T-helper 17 cell (primary cell): ENCODE data around the gene RPIA. TPM values are rescaled to one million over a fixed set of nuclear protein-coding genes. Genes with fewer than 3 reads are reported as not detected.
A peak's percentile ranks its signal among the peaks of the same experiment; 100 is the strongest.
"Not testable (repeated sequence)": the region's sequence is repeated elsewhere in the genome, so short reads cannot be mapped to it uniquely, and the experiment has no call there.

ENCODE experiments used
- ATAC-seq: fragments of 150-1000 bp; cut with Tn5 transposase; 2 replicates; pipeline ENCODE4 v1.10.0; 2021; ENCODE audit warnings: mild to moderate bottlenecking, moderate library complexity
- DNase-seq, 3 donors: peaks; one replicate each; pipeline versions ENCODE4 v3.0.0 to v3.0.0-alpha.2; 2020 to 2021
- H3K9me3 ChIP-seq: one replicate; pipeline ENCODE4 v1.7.0; 2013; ENCODE audit warnings: low read length, mild to moderate bottlenecking; ENCODE audit not compliant: control insufficient read depth, poor library complexity, severe bottlenecking
- H3K27ac Mint-ChIP-seq: one replicate; pipeline ENCODE4 v1.8.0; 2022; ENCODE audit warnings: mild to moderate bottlenecking, moderate library complexity, mixed read lengths
- H3K27me3 Mint-ChIP-seq: one replicate; pipeline ENCODE4 v1.8.0; 2022; ENCODE audit warnings: mixed read lengths
- H3K36me3 Mint-ChIP-seq: one replicate; pipeline ENCODE4 v1.8.0; 2022; ENCODE audit warnings: low read depth, mixed read lengths
- H3K4me1 Mint-ChIP-seq: one replicate; pipeline ENCODE4 v1.8.0; 2022; ENCODE audit warnings: mild to moderate bottlenecking, mixed read lengths
- H3K4me3 Mint-ChIP-seq: one replicate; pipeline ENCODE4 v1.8.0; 2022; ENCODE audit warnings: mild to moderate bottlenecking, moderate library complexity, mixed read lengths
- total RNA-seq, 4 donors: library from RNA in 2 of 4; stranded (reverse) in 2 of 4; gene quantifications; one replicate each; pipeline ENCODE4 v1.2.3 and lab custom pipeline; 2022 to 2026

The RPIA gene
- total RNA-seq, 2 donors from 2014 or later: 15.8 to 26.4 TPM

GRCh38 chr2:88753833-88754584, 62.5 kb downstream of the RPIA start:
- H3K27ac Mint-ChIP-seq: peak overlapping the region; percentile 86
- no peaks in the 10 kb centered on the region for H3K27me3 Mint-ChIP-seq
- no peaks in the 10 kb centered on the region for H3K9me3 ChIP-seq
- DNase-seq (no peak), ATAC-seq (peak; percentile 75)
- peaks cover 13% of the 10 kb centered on the region for H3K4me1 Mint-ChIP-seq
- peaks cover 13% of the 10 kb centered on the region for H3K36me3 Mint-ChIP-seq
- no peak overlapping the region for H3K4me3 Mint-ChIP-seq

- peaks cover 13% of the 10 kb centered on the region for H3K4me1 Mint-ChIP-seq
- peak overlapping the region; percentile 86 for H3K27ac Mint-ChIP-seq
- DNase-seq (no peak), ATAC-seq (peak; percentile 13)
- no peaks in the 10 kb centered on the region for H3K27me3 Mint-ChIP-seq
- no peaks in the 10 kb centered on the region for H3K9me3 ChIP-seq
- no peak overlapping the region for H3K4me3 Mint-ChIP-seq
- peaks cover 11% of the 10 kb centered on the region for H3K36me3 Mint-ChIP-seq
Measured at GRCh38 chr2:88754585-88755320, 63.3 kb downstream of the RPIA start.

- DNase-seq: no peak
- no peak for ATAC-seq
- H3K9me3 ChIP-seq: no peaks in the 10 kb centered on the region
- H3K27me3 Mint-ChIP-seq: no peaks in the 10 kb centered on the region
- H3K4me3 Mint-ChIP-seq: no peak overlapping the region
- H3K36me3 Mint-ChIP-seq: peaks cover 10% of the 10 kb centered on the region
- H3K4me1 Mint-ChIP-seq: peaks cover 13% of the 10 kb centered on the region
- H3K27ac Mint-ChIP-seq: peak overlapping the region; percentile 32
Measured at GRCh38 chr2:88755836-88756235, 64.4 kb downstream of the RPIA start.

GRCh38 chr2:88757025-88757424, 65.6 kb downstream of the RPIA start:
- no peaks in the 10 kb centered on the region for H3K9me3 ChIP-seq
- no peak for ATAC-seq
- no peak overlapping the region for H3K27ac Mint-ChIP-seq
- peaks cover 10% of the 10 kb centered on the region for H3K36me3 Mint-ChIP-seq
- H3K4me1 Mint-ChIP-seq: peaks cover 11% of the 10 kb centered on the region
- H3K4me3 Mint-ChIP-seq: no peak overlapping the region
- no peak for DNase-seq
- no peaks in the 10 kb centered on the region for H3K27me3 Mint-ChIP-seq

- H3K4me1 Mint-ChIP-seq, H3K27me3 Mint-ChIP-seq, H3K36me3 Mint-ChIP-seq, H3K4me3 Mint-ChIP-seq, H3K27ac Mint-ChIP-seq, ATAC-seq, DNase-seq, H3K9me3 ChIP-seq: not testable (repeated sequence)
Measured at GRCh38 chr2:88758702-88759101, 67.2 kb downstream of the RPIA start.

GRCh38 chr2:88760819-88761598, 69.5 kb downstream of the RPIA start:
- no peaks in the 10 kb centered on the region for H3K9me3 ChIP-seq
- Mint-ChIP-seq H3K27me3 (peaks cover 20% of the 10 kb centered on the region), H3K36me3 (peaks cover 8% of the 10 kb centered on the region), H3K4me1 (no peaks in the 10 kb centered on the region), H3K27ac (no peak overlapping the region), H3K4me3 (no peak overlapping the region)
- ATAC-seq (no peak), DNase-seq (no peak)

- no peaks in the 10 kb centered on the region for H3K9me3 ChIP-seq
- Mint-ChIP-seq H3K4me3 (peak overlapping the region; percentile 19), H3K4me1 (no peaks in the 10 kb centered on the region), H3K27ac (no peak overlapping the region), H3K36me3 (peaks cover 8% of the 10 kb centered on the region), H3K27me3 (peaks cover 33% of the 10 kb centered on the region)
- no peak for DNase-seq
- ATAC-seq: no peak
Measured at GRCh38 chr2:88764141-88764849, 72.8 kb downstream of the RPIA start.

- H3K27ac Mint-ChIP-seq: no peak overlapping the region
- peaks cover 8% of the 10 kb centered on the region for H3K36me3 Mint-ChIP-seq
- H3K4me3 Mint-ChIP-seq: peak overlapping the region; percentile 19
- no peaks in the 10 kb centered on the region for H3K4me1 Mint-ChIP-seq
- peaks cover 33% of the 10 kb centered on the region for H3K27me3 Mint-ChIP-seq
- no peak for DNase-seq
- no peak for ATAC-seq
- no peaks in the 10 kb centered on the region for H3K9me3 ChIP-seq
Measured at GRCh38 chr2:88764850-88765153, 73.3 kb downstream of the RPIA start.

GRCh38 chr2:88765154-88765888, 73.8 kb downstream of the RPIA start:
- DNase-seq: no peak
- no peaks in the 10 kb centered on the region for H3K4me1 Mint-ChIP-seq
- ATAC-seq: no peak
- H3K27ac Mint-ChIP-seq: no peak overlapping the region
- H3K36me3 Mint-ChIP-seq: peaks cover 8% of the 10 kb centered on the region
- H3K9me3 ChIP-seq: no peaks in the 10 kb centered on the region
- peaks cover 33% of the 10 kb centered on the region for H3K27me3 Mint-ChIP-seq
- peak overlapping the region; percentile 70 for H3K4me3 Mint-ChIP-seq

GRCh38 chr2:88765889-88766481, 74.5 kb downstream of the RPIA start:
- H3K27ac Mint-ChIP-seq, DNase-seq, ATAC-seq, H3K36me3 Mint-ChIP-seq, H3K4me1 Mint-ChIP-seq, H3K9me3 ChIP-seq: not testable (repeated sequence)
- Mint-ChIP-seq H3K27me3 (peaks cover 34% of the 10 kb centered on the region), H3K4me3 (peak overlapping the region; percentile 70)

GRCh38 chr2:88770016-88770415, 78.5 kb downstream of the RPIA start:
- ATAC-seq: no peak
- Mint-ChIP-seq H3K36me3 (peaks cover 3% of the 10 kb centered on the region), H3K4me3 (no peak overlapping the region), H3K4me1 (no peaks in the 10 kb centered on the region), H3K27me3 (peaks cover 31% of the 10 kb centered on the region), H3K27ac (no peak overlapping the region)
- no peak for DNase-seq
- no peaks in the 10 kb centered on the region for H3K9me3 ChIP-seq
